IMR-90 (cell line): ENCODE measurements around the gene CCDC97. TPM values are rescaled to one million over a fixed set of nuclear protein-coding genes. Genes with fewer than 3 reads are reported as not detected.
A peak's percentile ranks its signal among the peaks of the same experiment; 100 is the strongest.

Source experiments
- ATAC-seq: fragments of 200-7000 bp; cut with Tn5 transposase; 2 replicates; pipeline ENCODE4 v1.9.1; 2020; ENCODE audit warnings: low read depth, mild to moderate bottlenecking, moderate library complexity
- BruUV-seq: library from RNA; stranded (reverse); fragments of 400-500 nt; replicated peaks from 2 replicates; lab custom pipeline; 2021; lab: Mats Ljungman, UMichigan
- CTCF ChIA-PET: fragments of 300-600 bp; formaldehyde crosslinking; extraction: SDS; loops from one replicate; lab custom pipeline; 2021; ENCODE audit warnings: antibody characterized with exemption; lab: Yijun Ruan, JAX
- POLR2A ChIA-PET: fragments of 300-600 bp; sonication (Branson Sonifier 250); formaldehyde crosslinking; loops from one replicate; lab custom pipeline; 2022; ENCODE audit warnings: antibody characterized with exemption; ENCODE audit not compliant: unreplicated experiment; lab: Charles Lee
- DNase-seq: peaks from one replicate; pipeline ENCODE4 v3.0.0; 2013
- H2AFZ ChIP-seq: replicated peaks from 2 replicates; pipeline ENCODE3; 2013; ENCODE audit warnings: low read length, mild to moderate bottlenecking; ENCODE audit not compliant: poor library complexity
- H2AK5ac ChIP-seq: 2 replicates; pipeline ENCODE4 v1.6.1; 2013; ENCODE audit warnings: low read depth, low read length, inconsistent platforms
- H2AK9ac ChIP-seq: replicated peaks from 2 replicates; pipeline ENCODE3; 2013; ENCODE audit warnings: mild to moderate bottlenecking, low read depth, low read length, moderate library complexity; ENCODE audit not compliant: poor library complexity
- H2BK120ac ChIP-seq: 2 replicates; pipeline ENCODE4 v1.6.1; 2013; ENCODE audit warnings: low read depth, low read length, inconsistent platforms
- H2BK15ac ChIP-seq: 3 replicates; pipeline ENCODE4 v1.6.1; 2013; ENCODE audit warnings: low read depth, low read length, inconsistent platforms
- H2BK20ac ChIP-seq: 2 replicates; pipeline ENCODE4 v1.6.1; 2013; ENCODE audit warnings: low read depth, mild to moderate bottlenecking, inconsistent platforms, low read length, moderate library complexity
- H2BK5ac ChIP-seq: 2 replicates; pipeline ENCODE4 v1.6.1; 2013; ENCODE audit warnings: mild to moderate bottlenecking, low read depth, low read length, inconsistent platforms; ENCODE audit not compliant: poor library complexity, severe bottlenecking
- H3K14ac ChIP-seq: replicated peaks from 2 replicates; pipeline ENCODE4 v1.6.1; 2013; ENCODE audit warnings: low read depth, low read length, inconsistent platforms
- H3K18ac ChIP-seq: 2 replicates; pipeline ENCODE4 v1.6.1; 2013; ENCODE audit warnings: low read depth, low read length, control low read depth
- H3K23ac ChIP-seq: 2 replicates; pipeline ENCODE4 v1.6.1; 2013; ENCODE audit warnings: low read depth, low read length, inconsistent platforms
- H3K27ac ChIP-seq: 2 replicates; pipeline ENCODE4 v1.5.1; 2013; ENCODE audit warnings: mild to moderate bottlenecking, control low read depth, low read length; ENCODE audit not compliant: insufficient read depth
- H3K27me3 ChIP-seq: 2 replicates; pipeline ENCODE4 v1.6.1; 2013; ENCODE audit warnings: low read length; ENCODE audit not compliant: control insufficient read depth, insufficient read depth
- H3K36me3 ChIP-seq: 2 replicates; pipeline ENCODE4 v1.6.1; 2013; ENCODE audit warnings: low read length, mixed read lengths; ENCODE audit not compliant: control insufficient read depth, insufficient read depth
- H3K4ac ChIP-seq: 2 replicates; pipeline ENCODE4 v1.6.1; 2013; ENCODE audit warnings: low read depth, low read length, inconsistent platforms
- H3K4me1 ChIP-seq: 2 replicates; pipeline ENCODE4 v1.6.1; 2013; ENCODE audit warnings: low read length, mixed read lengths; ENCODE audit not compliant: control insufficient read depth, insufficient read depth
- H3K4me2 ChIP-seq: 2 replicates; pipeline ENCODE4 v1.6.1; 2013; ENCODE audit warnings: low read depth, mild to moderate bottlenecking, control low read depth, low read length, moderate library complexity
- H3K4me3 ChIP-seq: 2 replicates; pipeline ENCODE4 v1.5.1; 2013; ENCODE audit warnings: low read depth, mild to moderate bottlenecking, control low read depth, low read length, moderate library complexity; ENCODE audit not compliant: insufficient read depth
- H3K56ac ChIP-seq: 2 replicates; pipeline ENCODE4 v1.6.1; 2013; ENCODE audit warnings: low read length, inconsistent platforms; ENCODE audit not compliant: insufficient read depth; ENCODE audit errors: extremely low read depth
- H3K79me1 ChIP-seq, 2 experiments: 2 replicates each; pipeline ENCODE4 v1.6.1; 2013; ENCODE audit warnings: low read length in 2 of 2, inconsistent platforms in 1 of 2, low read depth in 1 of 2
- H3K9ac ChIP-seq: 2 replicates; pipeline ENCODE4 v1.6.1; 2013; ENCODE audit warnings: low read depth, low read length, control low read depth
- H3K9me1 ChIP-seq: 2 replicates; pipeline ENCODE4 v1.6.1; 2013; ENCODE audit warnings: low read length, inconsistent platforms; ENCODE audit not compliant: insufficient read depth
- H3K9me3 ChIP-seq: 2 replicates; pipeline ENCODE4 v1.6.1; 2013; ENCODE audit warnings: low read length; ENCODE audit not compliant: control insufficient read depth, insufficient read depth
- H4K20me1 ChIP-seq: 2 replicates; pipeline ENCODE4 v1.6.1; 2013; ENCODE audit warnings: low read length, inconsistent platforms; ENCODE audit not compliant: insufficient read depth
- H4K5ac ChIP-seq: 2 replicates; pipeline ENCODE4 v1.6.1; 2013; ENCODE audit warnings: mild to moderate bottlenecking, low read depth, low read length, control low read depth
- H4K8ac ChIP-seq, 2 experiments: 2 replicates each; pipeline ENCODE4 v1.6.1; 2013; ENCODE audit warnings: low read depth in 2 of 2, low read length in 2 of 2, control low read depth in 1 of 2, inconsistent platforms in 1 of 2
- H4K91ac ChIP-seq: 2 replicates; pipeline ENCODE4 v1.6.1; 2013; ENCODE audit warnings: low read depth, low read length, inconsistent platforms; ENCODE audit not compliant: insufficient read depth
- BHLHE40 ChIP-seq: fragments of 150-350 bp; IDR thresholded peaks from 2 replicates; pipeline ENCODE4 v1.6.1; 2016; ENCODE audit warnings: mild to moderate bottlenecking, low read depth, low read length
- FOS ChIP-seq: fragments of 150-350 bp; IDR thresholded peaks from 2 replicates; pipeline ENCODE4 v1.6.1; 2016; ENCODE audit warnings: low read depth, low read length
- MAZ ChIP-seq: IDR thresholded peaks from 2 replicates; pipeline ENCODE4 v1.6.1; 2012; ENCODE audit warnings: low read depth, mild to moderate bottlenecking, low read length, improper control_type of control experiment, moderate library complexity, borderline replicate concordance
- RAD21 ChIP-seq: IDR thresholded peaks from 2 replicates; pipeline ENCODE4 v1.6.1; 2012; ENCODE audit warnings: low read length, improper control_type of control experiment
- RCOR1 ChIP-seq: IDR thresholded peaks from 2 replicates; pipeline ENCODE4 v1.6.1; 2012; ENCODE audit warnings: mild to moderate bottlenecking, low read length, improper control_type of control experiment; ENCODE audit not compliant: insufficient replicate concordance
- WGBS, 2 experiments: methylation state at CpG; one replicate each; pipeline versions ENCODE4 v1.1.5 to v1.1.7; 2013; ENCODE audit warnings: missing lambda C conversion rate in 2 of 2; ENCODE audit not compliant: insufficient read length in 1 of 2; ENCODE audit errors: extremely low coverage in 2 of 2; 5-methylcytosine and 5-hydroxymethylcytosine counted together
- dilution Hi-C: fragments of 300-500 bp; cut with HindIII; formaldehyde crosslinking; loops from one replicate; pipeline ENCODE4 v1.14.3; 2018; ENCODE audit warnings: low sequenced_read_pairs; ENCODE audit not compliant: unreplicated experiment
- in situ Hi-C: fragments of 300-500 bp; cut with MboI; formaldehyde crosslinking; loops from 3 replicates; pipeline ENCODE4 v1.14.3; 2019; ENCODE audit warnings: low sequenced_read_pairs, inconsistent platforms, mixed read lengths
- intact Hi-C: fragments of 100-400 bp; cut with micrococcal nuclease; formaldehyde crosslinking; loops from 2 replicates; pipeline ENCODE4 v1.10.0; 2022
- microRNA-seq, 2 experiments: library from miRNA; stranded (forward) in 1 of 2; unstranded in 1 of 2; fragments of 10-50 nt in 1 of 2; fragments of <30 nt in 1 of 2; gene quantifications in 1 of 2; microRNA quantifications in 1 of 2; one replicate each; pipeline versions ENCODE3 to v1.1.0; 2013 to 2020; ENCODE audit not compliant: insufficient read depth in 1 of 2, insufficient read length in 1 of 2, unreplicated experiment in 1 of 2
- polyA plus RNA-seq, 3 experiments: library from polyadenylated mRNA; depleted of rRNA; stranded (reverse); fragments of >200 nt; gene quantifications; 2 replicates each; pipeline ENCODE4 v1.2.3, GENCODE V29; 2012; ENCODE audit warnings: low replicate concordance in 1 of 3
- small RNA-seq, 5 experiments: library from RNA; depleted of rRNA; stranded (forward); fragments of <200 nt; gene quantifications; one replicate each; pipeline ENCODE3, GENCODE V24; 2012
- total RNA-seq: library from RNA; depleted of rRNA; stranded (reverse); fragments of >200 nt; gene quantifications from 2 replicates; pipeline ENCODE4 v1.2.3, GENCODE V29; 2012; rRNA removed

Gene CCDC97
- total and polyA plus RNA-seq, 2 of the 4 experiments (the other 2 are of a cell fraction), result 4.1 to 11.0 TPM

GRCh38 chr19:41373993-41374392 lies 64.0 kb downstream of the CCDC97 start:
- no peak overlapping the region for H3K4me2 ChIP-seq

More at GRCh38 chr19:41373993-41374392, 64.0 kb downstream of the CCDC97 start:
- H3K9me1 ChIP-seq, result peaks cover 6% of the 10 kb centered on the region
- DNase-seq, result peak; percentile 92
- no peak overlapping the region for H2BK120ac ChIP-seq
- no peak overlapping the region for H3K4ac ChIP-seq
- H4K20me1 ChIP-seq, result peaks cover 3% of the 10 kb centered on the region; the same call in 1 of the 2 replicates
- BruUV-seq, result no TSS peak
- peaks cover 4 to 30% of the 10 kb centered on the region in 2 experiments; a peak in 3 of 4 replicates for H3K79me1 ChIP-seq
- H4K5ac ChIP-seq, result no peak overlapping the region
- H4K91ac ChIP-seq, result no peak overlapping the region
- no peak overlapping the region for H2AK5ac ChIP-seq
- CTCF ChIA-PET, result no interaction called here
- ATAC-seq, result peak; percentile 70
- H3K4me3 ChIP-seq, result no peak overlapping the region
- intact Hi-C loops, result loop anchor here (1.0 kb wide), 1 partner anchor 23 kb away; the partner anchor contains the start of genes BCKDHA and EXOSC5
- H2BK20ac ChIP-seq, result no peak overlapping the region
- 17% methylated on average over 4 of the region's 12 CpGs; no CpG with 5 or more reads in 1 of the 2 experiments for WGBS, 2 experiments
- H2AK9ac ChIP-seq, result no peak overlapping the region
- no peak overlapping the region for H3K56ac ChIP-seq
- H3K27me3 ChIP-seq, result no peaks in the 10 kb centered on the region
- peak; percentile 31; the same call in 1 of the 2 replicates for TF ChIP-seq BHLHE40
- peak; percentile 77 for TF ChIP-seq RCOR1
- TF ChIP-seq RAD21, result no peak
- TF ChIP-seq FOS, result no peak; the same call in 1 of the 2 replicates
- TF ChIP-seq MAZ, result peak; percentile 41; the same call in 1 of the 2 replicates
- H2BK15ac ChIP-seq, result no peak overlapping the region
- peaks cover 7% of the 10 kb centered on the region; the same call in 1 of the 2 replicates for H3K4me1 ChIP-seq
- H3K36me3 ChIP-seq, result no peaks in the 10 kb centered on the region; the same call in 1 of the 2 replicates
- POLR2A ChIA-PET, result no interaction called here
- no peaks in the 10 kb centered on the region for H3K9me3 ChIP-seq
- in situ Hi-C loops, result no loop called here
- no peak overlapping the region for H3K23ac ChIP-seq
- peak overlapping the region; percentile 39 for H2AFZ ChIP-seq
- dilution Hi-C loops, result no loop called here
- H3K18ac ChIP-seq, result no peak overlapping the region
- H2BK5ac ChIP-seq, result no peak overlapping the region
- H3K27ac ChIP-seq, result no peak overlapping the region
- H3K9ac ChIP-seq, result no peak overlapping the region
- no peak overlapping the region for H3K14ac ChIP-seq
- no peak overlapping the region for H4K8ac ChIP-seq

Small RNA genes lying within 50 kb of the gene (microRNA-seq; reads per million reads assigned to microRNA genes)
- not detected for gene RN7SL34P (ENCODE audit: insufficient read depth, insufficient read length)

Small RNA genes lying within 50 kb of the gene (small RNA-seq; reads per million reads assigned to genes)
- 0 to 0.25 (median 0.08) reads per million in 5 experiments for gene RN7SL34P

Other genes starting within 250 kb of the CCDC97 start
- gene CYP2A13, start 221.7 kb upstream of the CCDC97 start, total RNA-seq, result not detected in 2 replicates
- not detected in 2 replicates for gene CYP2A13, start 221.7 kb upstream of the CCDC97 start, polyA plus RNA-seq (2012; rRNA removed)
- gene CYP2F1, start 195.7 kb upstream of the CCDC97 start, total RNA-seq, result not detected in 2 replicates
- not detected in 2 replicates for gene CYP2F1, start 195.7 kb upstream of the CCDC97 start, polyA plus RNA-seq (2012; rRNA removed)
- 0.54 and 0.83 TPM in 2 replicates for gene CYP2S1, start 117.0 kb upstream of the CCDC97 start, total RNA-seq
- gene CYP2S1, start 117.0 kb upstream of the CCDC97 start, polyA plus RNA-seq (2012; rRNA removed), result 0.98 and 2.1 TPM in 2 replicates
- 444 and 466 TPM in 2 replicates for gene AXL, start 90.9 kb upstream of the CCDC97 start, total RNA-seq
- 212 and 235 TPM in 2 replicates for gene AXL, start 90.9 kb upstream of the CCDC97 start, polyA plus RNA-seq (2012; rRNA removed)
- 50.7 and 56.1 TPM in 2 replicates for gene HNRNPUL1, start 45.8 kb upstream of the CCDC97 start, total RNA-seq
- 67.3 and 68.1 TPM in 2 replicates for gene HNRNPUL1, start 45.8 kb upstream of the CCDC97 start, polyA plus RNA-seq (2012; rRNA removed)
- gene TGFB1, start 43.8 kb downstream of the CCDC97 start, total RNA-seq, result 3.2 and 3.9 TPM in 2 replicates
- gene TGFB1, start 43.8 kb downstream of the CCDC97 start, polyA plus RNA-seq (2012; rRNA removed), result 26.7 and 27.8 TPM in 2 replicates
- 4.7 and 6.1 TPM in 2 replicates for gene B9D2, start 54.0 kb downstream of the CCDC97 start, total RNA-seq
- 9.7 and 11.5 TPM in 2 replicates for gene B9D2, start 54.0 kb downstream of the CCDC97 start, polyA plus RNA-seq (2012; rRNA removed)
- 1.4 and 1.9 TPM in 2 replicates for gene TMEM91, start 66.4 kb downstream of the CCDC97 start, total RNA-seq
- gene TMEM91, start 66.4 kb downstream of the CCDC97 start, polyA plus RNA-seq (2012; rRNA removed), result 4.8 and 5.5 TPM in 2 replicates
- gene EXOSC5, start 87.2 kb downstream of the CCDC97 start, total RNA-seq, result 11.4 and 19.0 TPM in 2 replicates
- gene EXOSC5, start 87.2 kb downstream of the CCDC97 start, polyA plus RNA-seq (2012; rRNA removed), result 25.2 and 34.0 TPM in 2 replicates
- 6.4 and 7.7 TPM in 2 replicates for gene BCKDHA, start 87.6 kb downstream of the CCDC97 start, total RNA-seq
- 7.6 and 9.6 TPM in 2 replicates for gene BCKDHA, start 87.6 kb downstream of the CCDC97 start, polyA plus RNA-seq (2012; rRNA removed)
- gene B3GNT8, start 117.2 kb downstream of the CCDC97 start, total RNA-seq, result under 0.01 and 0.36 TPM in 2 replicates
- 0.30 and 0.36 TPM in 2 replicates for gene B3GNT8, start 117.2 kb downstream of the CCDC97 start, polyA plus RNA-seq (2012; rRNA removed)
- gene DMAC2, start 129.7 kb downstream of the CCDC97 start, total RNA-seq, result 50.8 and 52.5 TPM in 2 replicates
- gene DMAC2, start 129.7 kb downstream of the CCDC97 start, polyA plus RNA-seq (2012; rRNA removed), result 72.2 and 78.5 TPM in 2 replicates
- gene ERICH4, start 133.0 kb downstream of the CCDC97 start, total RNA-seq, result not detected in 2 replicates
- not detected in 2 replicates for gene ERICH4, start 133.0 kb downstream of the CCDC97 start, polyA plus RNA-seq (2012; rRNA removed)